Retinal pigment epithelial cell (primary cell): ENCODE data around the gene KDM2A.
"Not testable (repeated sequence)": the region's sequence is repeated elsewhere in the genome, so short reads cannot be mapped to it uniquely, and the experiment has no call there.

Source experiments
- DNase-seq: peaks from one replicate; pipeline ENCODE4 v3.0.0-alpha.2; 2010; ENCODE audit warnings: low read depth
- H3K4me3 ChIP-seq: 2 replicates; pipeline ENCODE4 v1.5.1; 2011; ENCODE audit warnings: mild to moderate bottlenecking, low read length, control low read depth, moderate library complexity
- TF ChIP-seq, protein P1 (sequence below): conservative IDR thresholded peaks from 2 replicates; pipeline ENCODE4 v1.5.1; 2011; ENCODE audit warnings: low read depth, low read length, control low read depth, inconsistent platforms

The KDM2A gene

GRCh38 chr11:67126986-67127385 lies 7.9 kb downstream of the KDM2A start:
- DNase-seq, result no peak
- TF ChIP-seq, protein P1, sequence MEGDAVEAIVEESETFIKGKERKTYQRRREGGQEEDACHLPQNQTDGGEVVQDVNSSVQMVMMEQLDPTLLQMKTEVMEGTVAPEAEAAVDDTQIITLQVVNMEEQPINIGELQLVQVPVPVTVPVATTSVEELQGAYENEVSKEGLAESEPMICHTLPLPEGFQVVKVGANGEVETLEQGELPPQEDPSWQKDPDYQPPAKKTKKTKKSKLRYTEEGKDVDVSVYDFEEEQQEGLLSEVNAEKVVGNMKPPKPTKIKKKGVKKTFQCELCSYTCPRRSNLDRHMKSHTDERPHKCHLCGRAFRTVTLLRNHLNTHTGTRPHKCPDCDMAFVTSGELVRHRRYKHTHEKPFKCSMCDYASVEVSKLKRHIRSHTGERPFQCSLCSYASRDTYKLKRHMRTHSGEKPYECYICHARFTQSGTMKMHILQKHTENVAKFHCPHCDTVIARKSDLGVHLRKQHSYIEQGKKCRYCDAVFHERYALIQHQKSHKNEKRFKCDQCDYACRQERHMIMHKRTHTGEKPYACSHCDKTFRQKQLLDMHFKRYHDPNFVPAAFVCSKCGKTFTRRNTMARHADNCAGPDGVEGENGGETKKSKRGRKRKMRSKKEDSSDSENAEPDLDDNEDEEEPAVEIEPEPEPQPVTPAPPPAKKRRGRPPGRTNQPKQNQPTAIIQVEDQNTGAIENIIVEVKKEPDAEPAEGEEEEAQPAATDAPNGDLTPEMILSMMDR, result no peak
- no peak overlapping the region for H3K4me3 ChIP-seq

- H3K4me3 ChIP-seq, DNase-seq: not testable (repeated sequence)
These were observed 11.8 kb downstream of the KDM2A start for GRCh38 chr11:67130861-67131260.

DNA sequence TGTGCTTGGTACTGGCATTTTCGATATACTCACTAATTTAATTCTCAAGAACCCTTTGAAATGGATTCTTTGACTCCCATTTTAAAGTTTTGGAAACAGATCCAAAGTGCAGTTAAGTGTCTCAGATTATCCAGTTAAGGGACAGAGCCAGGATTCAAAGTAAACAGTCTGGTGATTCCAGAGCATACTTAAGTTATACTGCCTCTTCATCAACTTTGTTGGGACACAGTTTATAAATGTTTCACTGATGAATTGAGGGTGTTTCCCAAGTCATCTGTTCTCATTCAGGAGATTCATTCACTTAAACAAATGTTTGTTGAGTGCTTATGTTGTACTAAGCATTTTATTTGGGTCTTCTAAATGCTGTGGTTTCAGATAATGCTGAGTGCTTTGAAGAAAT lies 17.1 kb downstream of the KDM2A start:
- TF ChIP-seq, protein P1, result no peak
- H3K4me3 ChIP-seq, result no peak overlapping the region
- DNase-seq, result no peak

DNA sequence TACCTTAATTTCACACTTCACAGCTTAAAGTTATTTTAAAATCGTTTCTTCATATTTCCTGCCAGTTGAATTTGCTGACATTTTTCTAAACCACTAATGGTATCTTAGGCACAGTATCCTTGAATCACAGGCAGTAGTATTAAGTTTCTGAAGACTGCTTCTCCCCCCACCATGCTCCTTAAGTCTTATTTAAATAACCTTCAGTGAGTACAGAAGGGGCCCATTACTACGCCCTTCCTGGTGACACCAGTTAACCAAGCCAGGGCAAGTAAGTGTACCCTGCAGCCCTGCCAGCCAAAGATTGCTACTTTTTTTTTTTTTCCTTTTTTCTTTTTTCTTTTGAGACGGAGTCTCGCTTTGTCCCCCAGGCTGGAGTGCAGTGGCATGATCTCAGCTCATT lies 19.9 kb downstream of the KDM2A start:
- TF ChIP-seq, protein P1, result no peak
- no peak for DNase-seq
- H3K4me3 ChIP-seq, result no peak overlapping the region

- DNase-seq, result no peak
- TF ChIP-seq, protein P1, result no peak
- no peak overlapping the region for H3K4me3 ChIP-seq
These were observed 27.6 kb downstream of the KDM2A start for GRCh38 chr11:67146516-67147226.

DNA sequence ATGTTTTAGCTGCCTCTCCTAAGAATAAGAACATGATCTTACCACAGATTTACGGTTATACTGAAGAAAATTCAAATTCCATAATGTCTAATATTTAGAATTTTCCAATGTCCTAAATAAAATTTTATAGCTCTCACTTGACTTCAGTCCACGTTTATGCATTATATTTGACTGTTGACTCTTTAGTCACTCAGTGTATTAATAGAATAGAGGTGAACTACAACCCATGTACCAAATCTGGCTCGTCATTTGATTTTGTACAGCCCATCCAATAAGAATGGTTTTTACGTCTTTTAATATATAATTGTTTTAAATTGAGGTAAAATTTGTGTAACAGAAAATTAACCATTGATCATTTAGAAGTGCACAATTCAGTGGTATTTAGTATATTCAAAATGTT lies 34.9 kb downstream of the KDM2A start:
- no peak overlapping the region for H3K4me3 ChIP-seq
- no peak for DNase-seq
- TF ChIP-seq, protein P1, result no peak

- TF ChIP-seq, protein P1, result no peak
- no peak for DNase-seq
- H3K4me3 ChIP-seq, result no peak overlapping the region
These were observed 35.7 kb downstream of the KDM2A start for GRCh38 chr11:67154726-67155125.

DNA sequence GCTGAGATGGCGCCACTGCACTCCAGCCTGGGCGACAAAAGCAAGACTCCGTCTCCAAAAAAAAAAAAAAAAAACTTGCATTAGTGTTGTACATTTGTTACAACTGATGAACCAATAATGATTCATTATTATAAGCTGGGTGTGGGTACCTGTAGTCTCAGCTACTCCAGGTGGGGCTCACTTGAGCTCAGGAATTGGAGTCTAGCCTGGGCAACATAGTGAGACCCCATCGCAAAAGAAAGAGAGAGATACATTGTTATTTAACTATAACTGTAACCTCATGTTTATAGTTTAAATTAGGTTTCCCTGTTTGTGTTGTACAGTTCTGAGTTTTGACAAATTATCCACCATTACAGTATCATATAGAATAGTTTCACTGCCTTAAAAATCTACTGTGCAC lies 38.6 kb downstream of the KDM2A start:
- no peak overlapping the region for H3K4me3 ChIP-seq
- TF ChIP-seq, protein P1, result no peak
- no peak for DNase-seq
